GM06990 (cell line): ENCODE measurements around the gene TSPAN9.

Experiments
- DNase-seq: peaks from one replicate; pipeline ENCODE4 v3.0.0-alpha.2; 2011; ENCODE audit not compliant: insufficient read length; ENCODE audit errors: extremely low read depth
- H3K27me3 ChIP-seq: replicated peaks from 2 replicates; pipeline ENCODE4 v1.6.0; 2011; ENCODE audit warnings: low read length; ENCODE audit not compliant: control insufficient read depth, insufficient read depth
- H3K36me3 ChIP-seq: 2 replicates; pipeline ENCODE4 v1.5.1; 2011; ENCODE audit warnings: low read length; ENCODE audit not compliant: control insufficient read depth, insufficient read depth
- H3K4me3 ChIP-seq: replicated peaks from 2 replicates; pipeline ENCODE4 v1.5.1; 2011; ENCODE audit warnings: low read depth, mild to moderate bottlenecking, control low read depth, low read length
- CTCF ChIP-seq: IDR thresholded peaks from 2 replicates; pipeline ENCODE4 v1.5.1; 2011; ENCODE audit warnings: low read length, control low read depth, mild to moderate bottlenecking, inconsistent platforms; ENCODE audit not compliant: insufficient read depth, poor library complexity, severe bottlenecking

The TSPAN9 gene

GRCh38 chr12:3300833-3301401 is 223.7 kb downstream of the TSPAN9 start:
- H3K4me3 ChIP-seq: no peak overlapping the region
- DNase-seq: no peak
- peaks cover 1% of the 10 kb centered on the region; the same call in 1 of the 2 replicates for H3K27me3 ChIP-seq
- no peak for TF ChIP-seq CTCF
- H3K36me3 ChIP-seq: no peaks in the 10 kb centered on the region

GRCh38 chr12:3302401-3303041 is 225.3 kb downstream of the TSPAN9 start:
- no peak for DNase-seq
- no peak overlapping the region for H3K4me3 ChIP-seq
- no peaks in the 10 kb centered on the region for H3K36me3 ChIP-seq
- TF ChIP-seq CTCF: no peak
- no peaks in the 10 kb centered on the region; the same call in 1 of the 2 replicates for H3K27me3 ChIP-seq

GRCh38 chr12:3303410-3304136 is 226.4 kb downstream of the TSPAN9 start:
- TF ChIP-seq CTCF: no peak
- Histone ChIP-seq H3K27me3 (no peaks in the 10 kb centered on the region; the same call in 1 of the 2 replicates), H3K4me3 (no peak overlapping the region), H3K36me3 (no peaks in the 10 kb centered on the region)
- no peak for DNase-seq

GRCh38 chr12:3304436-3305165 is 227.4 kb downstream of the TSPAN9 start:
- no peak overlapping the region for H3K4me3 ChIP-seq
- no peak for TF ChIP-seq CTCF
- no peaks in the 10 kb centered on the region for H3K36me3 ChIP-seq
- DNase-seq: no peak
- H3K27me3 ChIP-seq: peaks cover 2% of the 10 kb centered on the region

GRCh38 chr12:3305464-3305863 is 228.3 kb downstream of the TSPAN9 start:
- Histone ChIP-seq H3K27me3 (peaks cover 2% of the 10 kb centered on the region), H3K4me3 (no peak overlapping the region), H3K36me3 (no peaks in the 10 kb centered on the region)
- DNase-seq: no peak
- TF ChIP-seq CTCF: no peak
